Mesothelial cell of epicardium (in vitro differentiated cells): ENCODE measurements around the gene ZNRF3. TPM values are rescaled to one million over a fixed set of nuclear protein-coding genes. Genes with fewer than 3 reads are reported as not detected.
A peak's percentile ranks its signal among the peaks of the same experiment; 100 is the strongest.
"Not testable (repeated sequence)": the region's sequence is repeated elsewhere in the genome, so short reads cannot be mapped to it uniquely, and the experiment has no call there.

Source experiments
- DNase-seq, 2 experiments: peaks; one replicate each; pipeline ENCODE4 v3.0.0; 2021; ENCODE audit warnings: low spot score in 2 of 2; ENCODE audit not compliant: unreplicated experiment in 2 of 2
- H3K27ac Mint-ChIP-seq: 2 replicates; pipeline ENCODE4 v1.8.0; 2021; ENCODE audit warnings: mixed read lengths
- H3K27me3 Mint-ChIP-seq: 2 replicates; pipeline ENCODE4 v1.8.0; 2021; ENCODE audit warnings: low read depth, mixed read lengths
- H3K36me3 Mint-ChIP-seq: 2 replicates; pipeline ENCODE4 v1.8.0; 2021; ENCODE audit warnings: mixed read lengths
- H3K4me1 Mint-ChIP-seq: 2 replicates; pipeline ENCODE4 v1.8.0; 2021; ENCODE audit warnings: mixed read lengths
- H3K4me3 Mint-ChIP-seq: 2 replicates; pipeline ENCODE4 v1.8.0; 2021; ENCODE audit warnings: mild to moderate bottlenecking, moderate library complexity, mixed read lengths
- H3K9me3 Mint-ChIP-seq: 2 replicates; pipeline ENCODE4 v1.8.0; 2021; ENCODE audit warnings: mixed read lengths
- total RNA-seq: library from RNA; stranded (reverse); gene quantifications from 3 replicates; pipeline ENCODE4 v1.2.1, GENCODE V29; 2021
- TF ChIP-seq, protein P1 (sequence below): fragments of 200-600 bp; sonication (generic); IDR thresholded peaks from one replicate; pipeline ENCODE4 v1.5.0; 2021; ENCODE audit warnings: antibody characterized with exemption; ENCODE audit not compliant: unreplicated experiment

ZNRF3 gene
- total RNA-seq, 1 donor from 2014 or later, result 37.3 TPM

DNA sequence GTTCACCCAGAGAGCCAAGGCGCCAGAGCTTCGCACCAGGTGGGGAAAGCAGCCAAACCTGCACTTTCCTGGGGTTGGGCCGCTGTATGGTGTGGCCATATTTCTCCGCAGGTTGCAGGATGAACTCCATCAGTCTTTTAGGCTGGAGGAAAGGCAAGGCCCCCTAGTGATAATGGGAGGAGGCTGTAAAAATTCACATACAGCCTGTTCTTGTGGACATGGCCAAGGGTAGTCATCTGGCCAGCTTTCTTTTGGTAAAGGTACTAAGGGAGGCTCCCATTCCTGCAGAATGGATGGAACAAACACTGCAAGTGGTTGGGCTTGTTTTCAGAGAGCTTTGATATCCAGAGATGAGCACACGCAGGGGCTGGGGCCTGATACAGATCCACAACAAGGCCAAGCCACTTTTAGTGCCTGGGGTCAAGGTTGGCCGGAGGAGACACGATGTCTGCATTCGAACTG lies 148.7 kb downstream of the ZNRF3 start:
- Mint-ChIP-seq H3K4me3 (no peak overlapping the region), H3K4me1 (peaks cover 52% of the 10 kb centered on the region), H3K27me3 (no peaks in the 10 kb centered on the region), H3K9me3 (no peaks in the 10 kb centered on the region), H3K27ac (peak overlapping the region; percentile 100), H3K36me3 (no peaks in the 10 kb centered on the region)
- TF ChIP-seq, protein P1, sequence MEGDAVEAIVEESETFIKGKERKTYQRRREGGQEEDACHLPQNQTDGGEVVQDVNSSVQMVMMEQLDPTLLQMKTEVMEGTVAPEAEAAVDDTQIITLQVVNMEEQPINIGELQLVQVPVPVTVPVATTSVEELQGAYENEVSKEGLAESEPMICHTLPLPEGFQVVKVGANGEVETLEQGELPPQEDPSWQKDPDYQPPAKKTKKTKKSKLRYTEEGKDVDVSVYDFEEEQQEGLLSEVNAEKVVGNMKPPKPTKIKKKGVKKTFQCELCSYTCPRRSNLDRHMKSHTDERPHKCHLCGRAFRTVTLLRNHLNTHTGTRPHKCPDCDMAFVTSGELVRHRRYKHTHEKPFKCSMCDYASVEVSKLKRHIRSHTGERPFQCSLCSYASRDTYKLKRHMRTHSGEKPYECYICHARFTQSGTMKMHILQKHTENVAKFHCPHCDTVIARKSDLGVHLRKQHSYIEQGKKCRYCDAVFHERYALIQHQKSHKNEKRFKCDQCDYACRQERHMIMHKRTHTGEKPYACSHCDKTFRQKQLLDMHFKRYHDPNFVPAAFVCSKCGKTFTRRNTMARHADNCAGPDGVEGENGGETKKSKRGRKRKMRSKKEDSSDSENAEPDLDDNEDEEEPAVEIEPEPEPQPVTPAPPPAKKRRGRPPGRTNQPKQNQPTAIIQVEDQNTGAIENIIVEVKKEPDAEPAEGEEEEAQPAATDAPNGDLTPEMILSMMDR, result no peak
- no peak for DNase-seq

DNA sequence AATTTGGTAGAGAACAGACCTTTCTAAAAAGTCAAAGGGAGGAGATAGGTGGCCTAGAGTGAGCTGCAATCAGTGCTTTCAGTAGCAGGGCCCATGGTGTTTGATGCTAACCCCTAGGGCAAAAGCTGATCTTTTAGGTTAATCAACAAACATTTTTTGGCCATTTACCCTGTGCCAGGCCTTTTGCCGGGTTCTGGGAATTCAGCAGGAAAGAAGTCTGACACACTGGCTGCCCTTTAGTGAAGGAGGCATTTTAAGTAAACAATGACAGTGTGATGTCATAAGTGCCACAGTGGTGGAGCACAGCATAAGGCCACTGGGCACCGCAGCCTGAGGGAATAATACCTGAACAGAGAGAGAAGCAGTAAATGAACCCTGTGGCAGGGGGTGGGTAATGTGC lies 149.2 kb downstream of the ZNRF3 start:
- Mint-ChIP-seq H3K4me1 (peaks cover 52% of the 10 kb centered on the region), H3K27me3 (no peaks in the 10 kb centered on the region), H3K4me3 (no peak overlapping the region), H3K27ac (peak overlapping the region; percentile 100), H3K9me3 (no peaks in the 10 kb centered on the region), H3K36me3 (no peaks in the 10 kb centered on the region)
- no peak for DNase-seq
- TF ChIP-seq, protein P1, result no peak

DNA sequence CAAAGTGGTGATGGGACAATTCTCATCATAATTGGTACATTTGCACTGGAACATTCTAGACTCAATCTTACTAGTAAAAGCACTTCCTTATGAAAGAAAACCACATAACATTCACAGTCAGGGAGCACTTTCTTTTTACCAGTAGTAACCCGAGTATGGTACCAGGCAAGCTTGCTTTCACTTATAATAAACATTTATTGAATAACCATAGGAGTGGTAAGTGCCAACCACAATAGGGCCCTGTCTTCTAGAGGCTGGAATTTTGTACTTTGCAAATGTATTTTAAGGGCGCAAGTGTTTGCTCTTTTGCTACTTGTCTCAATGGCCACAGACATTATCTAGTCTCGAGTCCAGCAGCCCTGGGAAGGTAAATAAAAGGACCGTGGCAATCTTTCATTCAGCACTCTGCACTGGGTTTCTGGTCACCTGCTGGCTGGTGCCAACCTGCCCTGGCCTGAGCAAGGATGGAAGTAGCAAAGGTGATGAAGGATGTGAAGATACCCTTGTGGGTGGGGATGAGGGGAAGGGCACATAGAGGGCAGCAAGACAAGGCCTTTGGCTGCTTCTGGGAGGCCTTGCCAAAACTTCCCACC lies 154.1 kb downstream of the ZNRF3 start:
- no peaks in the 10 kb centered on the region for H3K36me3 Mint-ChIP-seq
- DNase-seq, result no peak
- H3K4me3 Mint-ChIP-seq, result no peak overlapping the region
- H3K4me1 Mint-ChIP-seq, result peaks cover 28% of the 10 kb centered on the region
- H3K27me3 Mint-ChIP-seq, result no peaks in the 10 kb centered on the region
- no peaks in the 10 kb centered on the region for H3K9me3 Mint-ChIP-seq
- TF ChIP-seq, protein P1, result no peak
- peak overlapping the region; percentile 34 for H3K27ac Mint-ChIP-seq

DNA sequence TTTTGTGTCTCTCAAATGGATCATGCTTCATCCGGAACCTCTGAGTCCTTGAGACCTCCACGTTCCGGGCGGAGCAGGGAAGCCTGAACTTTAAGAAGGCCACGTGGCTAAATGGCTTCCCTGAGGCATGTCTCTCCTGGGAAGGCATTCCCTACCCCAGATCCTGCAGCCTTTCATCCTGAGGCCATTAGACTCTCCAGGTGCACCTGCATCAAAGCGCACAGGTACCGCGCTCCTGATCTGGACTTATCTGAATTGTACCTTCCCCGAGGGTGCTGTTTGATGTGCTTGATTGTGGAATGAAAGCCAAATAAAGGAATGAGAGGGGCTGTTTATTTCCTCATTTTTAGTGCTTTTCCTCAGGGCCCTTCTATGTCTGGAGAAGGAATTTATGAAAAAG lies 155.8 kb downstream of the ZNRF3 start:
- no peak for DNase-seq
- Mint-ChIP-seq H3K36me3 (peaks cover 5% of the 10 kb centered on the region), H3K9me3 (no peaks in the 10 kb centered on the region), H3K4me3 (no peak overlapping the region), H3K4me1 (peaks cover 24% of the 10 kb centered on the region), H3K27ac (peak overlapping the region; percentile 78), H3K27me3 (no peaks in the 10 kb centered on the region)
- TF ChIP-seq, protein P1, result no peak

DNA sequence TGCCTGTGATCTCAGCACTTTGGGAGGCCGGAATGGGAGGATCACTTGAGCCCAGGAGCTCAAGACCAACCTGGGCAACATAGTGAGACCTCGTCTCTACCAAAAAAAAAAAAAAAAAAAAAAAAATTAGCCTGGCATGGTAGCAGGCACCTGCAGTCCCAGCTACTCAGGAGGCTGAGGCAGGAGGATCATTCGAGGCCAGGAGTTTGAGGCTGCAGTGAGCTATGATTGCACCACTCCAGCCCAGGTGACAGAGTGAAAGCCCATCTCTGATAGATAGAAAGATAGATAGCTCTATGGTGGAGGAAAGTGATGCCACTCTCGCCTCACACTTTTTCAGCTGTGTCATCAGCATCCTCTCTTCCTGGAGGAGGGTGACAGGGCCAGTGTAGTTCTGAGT lies 156.3 kb downstream of the ZNRF3 start:
- H3K9me3 Mint-ChIP-seq, H3K27me3 Mint-ChIP-seq, H3K4me3 Mint-ChIP-seq, DNase-seq, H3K36me3 Mint-ChIP-seq: not testable (repeated sequence)
- H3K4me1 Mint-ChIP-seq, result peaks cover 18% of the 10 kb centered on the region
- H3K27ac Mint-ChIP-seq, result peak overlapping the region; percentile 78

DNA sequence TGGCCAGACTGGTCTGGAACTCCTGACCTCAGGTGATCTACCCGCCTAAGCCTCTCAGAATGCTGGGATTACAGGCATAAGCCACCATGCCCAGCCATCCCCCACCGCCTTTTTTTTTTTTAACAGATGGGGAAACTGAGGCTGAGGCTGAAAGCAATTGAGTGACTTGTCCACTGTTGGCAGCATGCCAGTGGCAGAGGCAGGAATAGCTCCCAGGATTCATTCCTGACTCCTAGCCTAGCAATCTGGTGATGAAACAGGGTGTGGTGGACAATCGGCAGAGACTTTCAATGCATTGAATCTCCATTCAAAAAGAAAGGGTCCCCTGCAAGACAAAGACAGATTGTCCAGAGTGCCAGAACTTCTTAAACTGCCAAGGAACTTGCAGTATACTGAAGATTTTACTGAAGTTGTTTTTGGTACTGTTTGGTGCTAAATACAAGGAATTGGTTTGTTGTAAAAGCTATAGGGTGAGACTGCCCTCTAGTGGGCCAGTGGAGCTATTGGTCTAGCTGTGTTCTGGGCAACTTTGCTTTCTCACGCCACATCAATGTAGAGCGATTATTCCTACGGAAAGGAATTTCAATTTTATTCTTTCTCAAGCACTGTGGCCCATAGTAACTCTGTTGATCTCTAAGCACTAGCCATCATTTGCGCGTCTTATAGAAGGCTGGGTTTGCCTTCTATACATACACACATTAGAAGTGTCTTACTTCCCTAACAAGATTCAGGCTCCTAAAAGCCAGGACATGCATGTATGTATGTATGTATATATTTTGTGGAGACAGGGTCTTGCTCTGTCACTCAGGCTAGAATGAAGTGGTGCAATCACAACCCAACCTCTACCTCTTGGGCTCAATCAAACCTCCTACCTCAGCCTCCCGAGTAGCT lies 157.3 kb downstream of the ZNRF3 start:
- Mint-ChIP-seq H3K9me3 (no peaks in the 10 kb centered on the region), H3K4me3 (no peak overlapping the region), H3K36me3 (peaks cover 9% of the 10 kb centered on the region), H3K4me1 (peaks cover 17% of the 10 kb centered on the region), H3K27me3 (no peaks in the 10 kb centered on the region), H3K27ac (peak overlapping the region; percentile 82)
- DNase-seq, result peak; percentile 42 to 73
- TF ChIP-seq, protein P1, result peak; percentile 89
